ENCODE data around the gene CNTN3. TPM values are rescaled to one million over a fixed set of nuclear protein-coding genes. Genes with fewer than 3 reads are reported as not detected.

The CNTN3 gene
- total and polyA plus RNA-seq, 7 donors: 0.03 to 0.32 (median 0.06) TPM; not detected in 1

GRCh38 chr3:74630602-74631001 lies 16.1 kb upstream of the CNTN3 start:
- 50 to 63% (median 50%) methylated on average over 4 of the region's 4 CpGs for WGBS, 3 donors
- no peak for TF ChIP-seq CTCF (IDR thresholded peaks at IDR 0.05)
- no peaks in the 10 kb centered on the region for H3K27me3 ChIP-seq (ENCODE audit: insufficient read depth in 3 of 3, low read length in 2 of 3)
- H3K36me3 ChIP-seq (ENCODE audit: insufficient read depth in 1 of 2, low read depth in 1 of 2): no peaks in the 10 kb centered on the region
- DNase-seq: no peak
- ATAC-seq: no peak
- no peak overlapping the region for H3K4me3 ChIP-seq
- intact Hi-C loops (cut with DNase I): no loop called here
- no peak overlapping the region for H3K27ac ChIP-seq
- H3K9me3 ChIP-seq: no peaks in the 10 kb centered on the region
- H3K4me1 ChIP-seq: no peaks in the 10 kb centered on the region

GRCh38 chr3:74626011-74626410 lies 11.6 kb upstream of the CNTN3 start:
- no peak overlapping the region for H3K4me3 ChIP-seq
- DNase-seq (no peak), ATAC-seq (no peak)
- H3K9me3 ChIP-seq: no peaks in the 10 kb centered on the region
- no peaks in the 10 kb centered on the region for H3K36me3 ChIP-seq (ENCODE audit: insufficient read depth in 1 of 2, low read depth in 1 of 2)
- 74 to 80% (median 76%) methylated on average over 2 of the region's 2 CpGs for WGBS, 3 donors
- H3K27me3 ChIP-seq (ENCODE audit: insufficient read depth in 3 of 3, low read length in 2 of 3): no peaks in the 10 kb centered on the region
- TF ChIP-seq CTCF (IDR thresholded peaks at IDR 0.05): no peak
- H3K4me1 ChIP-seq: no peaks in the 10 kb centered on the region
- no peak overlapping the region for H3K27ac ChIP-seq
- intact Hi-C loops (cut with DNase I): no loop called here

- intact Hi-C loops (cut with DNase I): no loop called here
- TF ChIP-seq CTCF (IDR thresholded peaks at IDR 0.05): no peak
- no peaks in the 10 kb centered on the region for H3K9me3 ChIP-seq
- no peaks in the 10 kb centered on the region for H3K36me3 ChIP-seq (ENCODE audit: insufficient read depth in 1 of 2, low read depth in 1 of 2)
- WGBS, 3 donors: 68 to 80% (median 72%) methylated on average over 3 of the region's 3 CpGs
- H3K4me1 ChIP-seq: no peaks in the 10 kb centered on the region
- no peaks in the 10 kb centered on the region for H3K27me3 ChIP-seq (ENCODE audit: insufficient read depth in 3 of 3, low read length in 2 of 3)
- DNase-seq: no peak
- H3K4me3 ChIP-seq: no peak overlapping the region
- no peak for ATAC-seq
- no peak overlapping the region for H3K27ac ChIP-seq
Observed at GRCh38 chr3:74624301-74624700, 9.8 kb upstream of the CNTN3 start.

- Histone ChIP-seq H3K4me3 (no peak overlapping the region), H3K27ac (no peak overlapping the region), H3K4me1 (no peaks in the 10 kb centered on the region), H3K36me3 (ENCODE audit: insufficient read depth in 1 of 2, low read depth in 1 of 2) (no peaks in the 10 kb centered on the region), H3K9me3 (no peaks in the 10 kb centered on the region), H3K27me3 (ENCODE audit: insufficient read depth in 3 of 3, low read length in 2 of 3) (no peaks in the 10 kb centered on the region)
- ATAC-seq: no peak
- no peak for DNase-seq
- intact Hi-C loops (cut with DNase I): no loop called here
- TF ChIP-seq CTCF (IDR thresholded peaks at IDR 0.05): no peak
Observed at GRCh38 chr3:74623261-74623836, 8.9 kb upstream of the CNTN3 start.

GRCh38 chr3:74621581-74621980 lies 7.1 kb upstream of the CNTN3 start:
- no peak for TF ChIP-seq CTCF (IDR thresholded peaks at IDR 0.05)
- WGBS, 3 donors: 23 to 36% (median 32%) methylated on average over 1 of the region's 1 CpG
- H3K27ac ChIP-seq: no peak overlapping the region
- intact Hi-C loops (cut with DNase I): no loop called here
- H3K9me3 ChIP-seq: no peaks in the 10 kb centered on the region
- no peaks in the 10 kb centered on the region for H3K27me3 ChIP-seq (ENCODE audit: insufficient read depth in 3 of 3, low read length in 2 of 3)
- no peaks in the 10 kb centered on the region for H3K36me3 ChIP-seq (ENCODE audit: insufficient read depth in 1 of 2, low read depth in 1 of 2)
- no peak overlapping the region for H3K4me3 ChIP-seq
- DNase-seq (no peak), ATAC-seq (no peak)
- H3K4me1 ChIP-seq: no peaks in the 10 kb centered on the region
